PC-3 (cell line): ENCODE measurements around the gene CTNNA3.

Experiments used
- EZH2 ChIP-seq: fragments of 300-600 bp; sonication (generic); IDR thresholded peaks from one replicate; pipeline ENCODE4 v1.6.1; 2017; ENCODE audit warnings: antibody characterized with exemption, mild to moderate bottlenecking, low read length; ENCODE audit not compliant: unreplicated experiment
- TF ChIP-seq, protein P1 (sequence below): fragments of 300-600 bp; sonication (generic); conservative IDR thresholded peaks from 2 replicates; pipeline ENCODE4 v1.5.1; 2017; ENCODE audit warnings: antibody characterized with exemption, low read depth, mild to moderate bottlenecking, low read length

DNA sequence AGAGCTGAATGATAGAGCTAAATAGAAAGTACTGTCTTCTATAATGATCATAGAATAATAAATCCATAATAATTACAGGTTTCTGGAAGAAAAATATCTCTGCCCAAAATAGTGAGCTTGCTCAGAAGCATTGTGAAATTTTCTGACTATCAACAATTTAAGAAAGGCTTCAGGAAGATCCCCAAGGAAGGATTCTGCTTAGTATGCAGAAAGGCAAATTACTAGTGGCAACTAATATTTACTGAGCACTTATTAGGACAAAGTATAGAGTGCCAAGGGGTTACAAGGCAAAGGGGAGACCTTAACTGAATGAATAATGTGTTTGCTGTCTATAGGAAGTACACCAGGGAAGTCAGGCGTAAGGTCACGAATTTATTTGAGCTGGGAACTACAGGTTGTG lies 928.3 kb downstream of the CTNNA3 start:
- TF ChIP-seq EZH2: no peak
- TF ChIP-seq, protein P1, sequence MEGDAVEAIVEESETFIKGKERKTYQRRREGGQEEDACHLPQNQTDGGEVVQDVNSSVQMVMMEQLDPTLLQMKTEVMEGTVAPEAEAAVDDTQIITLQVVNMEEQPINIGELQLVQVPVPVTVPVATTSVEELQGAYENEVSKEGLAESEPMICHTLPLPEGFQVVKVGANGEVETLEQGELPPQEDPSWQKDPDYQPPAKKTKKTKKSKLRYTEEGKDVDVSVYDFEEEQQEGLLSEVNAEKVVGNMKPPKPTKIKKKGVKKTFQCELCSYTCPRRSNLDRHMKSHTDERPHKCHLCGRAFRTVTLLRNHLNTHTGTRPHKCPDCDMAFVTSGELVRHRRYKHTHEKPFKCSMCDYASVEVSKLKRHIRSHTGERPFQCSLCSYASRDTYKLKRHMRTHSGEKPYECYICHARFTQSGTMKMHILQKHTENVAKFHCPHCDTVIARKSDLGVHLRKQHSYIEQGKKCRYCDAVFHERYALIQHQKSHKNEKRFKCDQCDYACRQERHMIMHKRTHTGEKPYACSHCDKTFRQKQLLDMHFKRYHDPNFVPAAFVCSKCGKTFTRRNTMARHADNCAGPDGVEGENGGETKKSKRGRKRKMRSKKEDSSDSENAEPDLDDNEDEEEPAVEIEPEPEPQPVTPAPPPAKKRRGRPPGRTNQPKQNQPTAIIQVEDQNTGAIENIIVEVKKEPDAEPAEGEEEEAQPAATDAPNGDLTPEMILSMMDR: no peak
